Ovary (tissue), 9 donors: ENCODE data around the gene CFAP251. TPM values are rescaled to one million over a fixed set of nuclear protein-coding genes. Genes with fewer than 3 reads are reported as not detected.
"Not testable (repeated sequence)": the region's sequence is repeated elsewhere in the genome, so short reads cannot be mapped to it uniquely, and the experiment has no call there.

Source experiments
- DNase-seq, 5 donors: peaks; one replicate each; pipeline ENCODE4 v3.0.0-alpha.2; 2019 to 2020
- H3K27ac ChIP-seq, 2 donors: fragments of 200-600 bp; one replicate each; pipeline versions ENCODE4 v1.5.1 to v1.8.0; 2019 to 2022
- H3K27me3 ChIP-seq: fragments of 200-600 bp; one replicate; pipeline ENCODE4 v1.8.0; 2022
- H3K36me3 ChIP-seq: fragments of 200-600 bp; sonication (generic); one replicate; pipeline ENCODE4 v1.5.1; 2019
- H3K4me1 ChIP-seq: one replicate; pipeline ENCODE4 v1.8.1; 2013; ENCODE audit warnings: mild to moderate bottlenecking, moderate library complexity; ENCODE audit not compliant: insufficient read depth
- H3K4me3 ChIP-seq: fragments of 200-600 bp; sonication (generic); one replicate; pipeline ENCODE4 v1.5.1; 2017
- H3K9me3 ChIP-seq, 2 donors: fragments of 200-600 bp in 1 of 2; sonication (generic) in 1 of 2; one replicate each; pipeline versions ENCODE4 v1.5.1 to v1.8.1; 2013 to 2019; ENCODE audit warnings: mild to moderate bottlenecking in 1 of 2, moderate library complexity in 1 of 2
- CTCF ChIP-seq, 3 donors: fragments of 450-650 bp in 2 of 3; fragments of 200-600 bp in 1 of 3; IDR thresholded peaks; one replicate each; pipeline versions ENCODE4 v1.5.1 to v1.8.0; 2016 to 2022; ENCODE audit warnings: antibody characterized with exemption in 3 of 3, mild to moderate bottlenecking in 1 of 3
- EP300 ChIP-seq: sonication (generic); formaldehyde crosslinking; IDR thresholded peaks from one replicate; pipeline ENCODE4 v1.6.1; 2017; ENCODE audit warnings: antibody characterized with exemption
- POLR2A ChIP-seq: fragments of 450-650 bp; IDR thresholded peaks from one replicate; pipeline ENCODE4 v1.6.1; 2017; ENCODE audit warnings: antibody characterized with exemption, mild to moderate bottlenecking, moderate library complexity
- WGBS, 3 donors: extraction: QIAGEN DNeasy Blood & Tissue Kit in 1 of 3; methylation state at CpG; one replicate each; pipeline versions ENCODE4 v1.1.5 to v1.1.7; 2013 to 2017; 5-methylcytosine and 5-hydroxymethylcytosine counted together
- intact Hi-C, 4 donors: fragments of 100-400 bp; cut with DNase I; formaldehyde crosslinking; loops; one replicate each; pipeline versions ENCODE4 v1.11.0 to v1.15.1; 2022 to 2023
- polyA plus RNA-seq, 2 donors: library from polyadenylated mRNA; stranded (reverse); fragments of 200-250 nt in 1 of 2; fragments of 350-450 nt in 1 of 2; fragmentation: Illumina TruSeq in 1 of 2; extraction: RNeasy Lipid Tissue Mini Kit (QIAGEN cat#74804) in 1 of 2; gene quantifications; one replicate each; pipeline ENCODE4 v1.2.3, GENCODE V29; 2013 to 2014
- total RNA-seq, 7 donors: library from RNA; depleted of rRNA in 2 of 7; stranded (reverse); fragments of >200 nt in 2 of 7; fragmentation: NEBNext Ultra II Directional in 3 of 7; extraction: Animal tissue kit (Norgen Biotek cat#: 25700) in 3 of 7; gene quantifications; one replicate each; pipeline versions ENCODE4 v1.1.0 to v1.2.4, GENCODE V29; 2016 to 2023
- donor health status: DM: no; HTN: no; CAD: no; lungs with moderate emphysema.
- donor health status: DM: no; HTN: no; CAD: no.
- donor health status: Bipolar disorder and iron deficiency.
- donor health status: DM: yes; HTN: yes; CAD: no.
- donor health status: DM: no; HTN: no; CAD: no.
- donor health status: DM: yes; HTN: yes; CAD: no.

CFAP251 gene
- total and polyA plus RNA-seq, 9 donors, result 1.2 to 28.7 (median 5.5) TPM

DNA sequence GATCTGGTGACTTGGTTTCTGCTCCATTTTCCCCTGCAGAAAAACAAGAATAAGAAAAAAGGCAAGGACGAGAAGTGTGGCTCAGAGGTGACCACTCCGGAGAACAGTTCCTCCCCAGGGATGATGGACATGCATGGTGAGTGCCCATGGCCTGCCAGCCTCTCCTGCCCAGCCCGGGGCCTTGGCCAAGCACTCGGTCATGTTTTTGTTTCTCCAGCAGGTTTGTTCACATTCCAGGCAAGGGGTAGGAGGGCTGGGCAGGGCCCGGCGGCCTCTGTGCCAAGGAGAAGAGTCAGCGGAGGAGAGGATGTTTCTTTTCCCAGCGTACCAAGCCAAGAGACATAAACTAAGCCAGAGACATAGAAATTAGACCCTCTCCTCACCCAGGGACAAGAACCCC, 116.9 kb downstream of the CFAP251 start:
- intact Hi-C loops, result no loop called here
- Histone ChIP-seq H3K36me3 (no peaks in the 10 kb centered on the region), H3K4me1 (no peaks in the 10 kb centered on the region), H3K27me3 (no peaks in the 10 kb centered on the region), H3K4me3 (no peak overlapping the region), H3K9me3 (no peaks in the 10 kb centered on the region), H3K27ac (no peak overlapping the region)
- TF ChIP-seq CTCF (IDR thresholded peaks at IDR 0.05) (no peak), POLR2A (no peak), EP300 (no peak)
- DNase-seq, result no peak
- WGBS, 3 donors, result 79 to 84% (median 82%) methylated on average over 8 of the region's 8 CpGs

DNA sequence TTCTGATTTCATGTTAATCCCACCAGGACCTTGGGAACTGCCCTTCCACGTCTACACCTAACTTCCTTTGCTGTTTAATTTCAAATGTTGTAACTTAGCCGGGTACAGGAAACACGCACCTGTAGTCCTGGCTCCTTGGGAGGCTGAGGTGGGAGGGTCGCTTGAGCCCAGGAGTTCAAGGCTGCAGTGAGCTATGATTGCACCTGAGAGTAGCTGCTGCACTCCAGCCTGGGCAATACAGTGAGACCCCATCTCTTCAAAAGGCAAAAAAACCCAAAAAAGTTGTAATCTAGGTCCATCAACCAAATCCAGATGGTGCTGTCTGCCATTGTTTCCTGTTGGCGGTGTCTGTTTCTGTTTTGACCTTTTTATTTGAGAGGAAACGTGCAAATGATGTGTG, 117.8 kb downstream of the CFAP251 start:
- H3K27ac ChIP-seq, result no peak overlapping the region

GRCh38 chr12:122040579-122041386, 122.4 kb downstream of the CFAP251 start:
- 86 to 90% (median 89%) methylated on average over 21 of the region's 21 CpGs for WGBS, 3 donors
- Histone ChIP-seq H3K9me3 (no peaks in the 10 kb centered on the region), H3K36me3 (no peaks in the 10 kb centered on the region), H3K4me3 (no peak overlapping the region), H3K4me1 (no peaks in the 10 kb centered on the region), H3K27me3 (no peaks in the 10 kb centered on the region), H3K27ac (no peak overlapping the region)
- intact Hi-C loops, result no loop called here
- TF ChIP-seq POLR2A, result no peak
- no peak for TF ChIP-seq EP300
- no peak for TF ChIP-seq CTCF (IDR thresholded peaks at IDR 0.05)
- DNase-seq, result no peak

More for the DNA sequence above, 117.8 kb downstream of the CFAP251 start:
- Histone ChIP-seq H3K4me3 (no peak overlapping the region), H3K9me3 (no peaks in the 10 kb centered on the region), H3K36me3 (no peaks in the 10 kb centered on the region), H3K27me3 (no peaks in the 10 kb centered on the region), H3K4me1 (no peaks in the 10 kb centered on the region)
- WGBS, 3 donors, result 83 to 92% (median 90%) methylated on average over 6 of the region's 6 CpGs
- intact Hi-C loops, result no loop called here
- no peak for TF ChIP-seq POLR2A
- no peak for DNase-seq

DNA sequence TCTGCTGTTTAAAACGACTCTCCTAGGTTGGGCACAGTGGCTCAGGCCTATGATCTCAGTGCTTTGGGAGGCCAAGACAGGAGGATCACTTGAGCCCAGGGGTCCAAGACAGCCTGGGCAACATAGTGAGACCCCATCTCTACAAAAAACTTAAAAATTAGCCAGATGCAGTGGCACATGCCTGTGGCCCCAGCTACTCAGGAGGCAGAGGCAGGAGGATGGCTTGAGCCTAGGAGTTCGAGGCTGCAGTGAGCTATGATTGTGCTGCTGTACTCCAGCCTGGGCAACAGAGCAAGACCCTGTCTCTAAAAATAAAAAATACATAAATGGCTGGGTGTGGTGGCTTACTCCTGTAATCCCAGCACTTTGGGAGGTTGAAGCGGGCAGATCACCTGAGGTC, 123.1 kb downstream of the CFAP251 start:
- DNase-seq, H3K4me1 ChIP-seq, H3K9me3 ChIP-seq, H3K36me3 ChIP-seq, H3K4me3 ChIP-seq, H3K27ac ChIP-seq, intact Hi-C loops, H3K27me3 ChIP-seq: not testable (repeated sequence)
- 94 to 99% (median 95%) methylated on average over 3 of the region's 3 CpGs for WGBS, 3 donors

DNA sequence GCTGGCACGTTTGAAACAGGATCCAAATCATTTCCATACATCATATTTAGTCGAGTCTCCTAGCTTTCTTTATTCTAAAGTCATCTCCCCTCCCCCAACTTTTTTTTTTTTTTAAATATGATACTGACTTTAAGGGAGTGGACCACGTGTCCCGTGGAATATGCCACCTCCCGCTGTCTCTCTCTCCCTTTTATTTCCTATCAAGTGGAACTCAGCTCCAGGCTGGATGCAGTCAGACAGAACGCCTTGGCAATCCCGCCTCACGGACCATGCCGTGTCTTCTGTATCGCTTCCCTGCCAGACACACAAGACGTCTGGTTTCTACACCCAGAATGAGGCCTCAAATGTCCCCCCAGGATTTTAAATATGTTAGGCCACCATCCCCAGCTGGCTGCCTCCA, 124.5 kb downstream of the CFAP251 start:
- intact Hi-C loops, result no loop called here
- no peaks in the 10 kb centered on the region for H3K36me3 ChIP-seq
- TF ChIP-seq POLR2A (no peak), CTCF (IDR thresholded peaks at IDR 0.05) (no peak), EP300 (no peak)
- 82 to 85% (median 84%) methylated on average over 11 of the region's 11 CpGs for WGBS, 3 donors
- H3K9me3 ChIP-seq, result no peaks in the 10 kb centered on the region
- no peaks in the 10 kb centered on the region for H3K27me3 ChIP-seq
- no peak overlapping the region for H3K27ac ChIP-seq
- H3K4me1 ChIP-seq, result no peaks in the 10 kb centered on the region
- H3K4me3 ChIP-seq, result no peak overlapping the region
- no peak for DNase-seq
